RWPE1 (cell line): ENCODE data around the gene TESK2.

Experiments
- CTCF ChIA-PET: fragments of 350-600 bp; sonication (Branson Sonifier 250); formaldehyde crosslinking; extraction: SDS; loops from one replicate; lab custom pipeline; 2021; lab: Yijun Ruan, JAX
- POLR2A ChIA-PET: fragments of 400-600 bp; formaldehyde crosslinking; extraction: SDS; loops from one replicate; lab custom pipeline; 2020; ENCODE audit warnings: antibody characterized with exemption; ENCODE audit not compliant: low non-redundant PET; lab: Yijun Ruan, JAX
- DNase-seq: peaks from one replicate; pipeline ENCODE4 v3.0.0; 2012; ENCODE audit warnings: low spot score
- H3K27ac ChIP-seq: fragments of 450-650 bp; 2 replicates; pipeline ENCODE4 v1.5.1; 2017
- TF ChIP-seq, protein P1 (sequence below): fragments of 450-650 bp; conservative IDR thresholded peaks from 2 replicates; pipeline ENCODE4 v1.5.1; 2017; ENCODE audit warnings: low read depth, mild to moderate bottlenecking

TESK2 gene, protein sequence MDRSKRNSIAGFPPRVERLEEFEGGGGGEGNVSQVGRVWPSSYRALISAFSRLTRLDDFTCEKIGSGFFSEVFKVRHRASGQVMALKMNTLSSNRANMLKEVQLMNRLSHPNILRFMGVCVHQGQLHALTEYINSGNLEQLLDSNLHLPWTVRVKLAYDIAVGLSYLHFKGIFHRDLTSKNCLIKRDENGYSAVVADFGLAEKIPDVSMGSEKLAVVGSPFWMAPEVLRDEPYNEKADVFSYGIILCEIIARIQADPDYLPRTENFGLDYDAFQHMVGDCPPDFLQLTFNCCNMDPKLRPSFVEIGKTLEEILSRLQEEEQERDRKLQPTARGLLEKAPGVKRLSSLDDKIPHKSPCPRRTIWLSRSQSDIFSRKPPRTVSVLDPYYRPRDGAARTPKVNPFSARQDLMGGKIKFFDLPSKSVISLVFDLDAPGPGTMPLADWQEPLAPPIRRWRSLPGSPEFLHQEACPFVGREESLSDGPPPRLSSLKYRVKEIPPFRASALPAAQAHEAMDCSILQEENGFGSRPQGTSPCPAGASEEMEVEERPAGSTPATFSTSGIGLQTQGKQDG

DNA sequence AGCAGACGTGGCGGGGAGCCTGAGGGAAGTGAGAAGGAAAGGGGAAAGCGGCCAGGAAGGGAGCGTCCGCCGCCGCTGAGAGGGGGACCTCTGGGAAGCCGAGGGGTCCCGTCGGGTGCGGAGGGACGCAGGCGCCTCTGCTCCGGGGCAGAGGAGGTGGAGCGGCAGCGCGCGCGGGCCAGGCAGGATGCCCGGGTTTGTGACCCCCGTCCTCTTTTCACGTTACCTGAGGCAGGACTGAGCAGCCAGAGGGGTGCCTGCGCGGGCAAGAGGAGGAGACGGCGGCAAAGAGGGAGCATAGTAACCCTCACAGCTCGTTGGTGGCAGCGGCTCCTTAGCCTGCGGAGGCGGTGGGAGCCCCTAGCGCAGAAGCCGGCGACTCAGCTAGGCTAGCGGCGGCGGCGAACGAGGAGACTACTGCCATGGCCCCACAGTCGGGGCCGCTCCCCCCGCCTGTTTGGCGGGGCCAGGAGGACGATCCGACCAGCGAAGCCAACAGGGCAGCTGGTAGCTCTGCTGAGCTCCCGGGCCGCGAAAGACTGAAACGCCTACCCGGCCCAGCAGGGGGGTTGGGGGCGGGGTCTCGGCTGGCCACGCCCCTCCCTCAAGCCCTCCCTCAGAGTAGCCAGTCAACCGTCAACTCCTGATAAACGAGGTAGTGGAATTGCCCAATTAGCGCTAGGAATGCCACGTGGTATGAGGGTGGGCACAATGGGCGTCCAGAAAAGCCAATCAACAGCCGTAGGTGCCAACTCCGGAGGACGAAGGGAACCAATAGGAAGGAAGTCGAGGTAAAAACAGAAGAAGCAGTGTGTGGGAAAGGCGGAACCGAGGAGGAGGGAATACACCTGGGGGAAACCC lies at the start of gene TESK2:
TESK2 (minus strand) TSS at position 538 of the 861 bp plus-strand sequence. CDS start 33,378 bp downstream, outside the sequence.
- CTCF ChIA-PET: interaction anchor here (0.6 to 6.9 kb wide), 5 partner anchors 130 to 684 kb away, joined by 3 to 60 read pairs (median 3); partner anchors contain the start of genes DYNLT4 and HPDL
- H3K27ac ChIP-seq: peak within 1 kb of the TSS; percentile 82
- peak; percentile 99 for DNase-seq
- POLR2A ChIA-PET: interaction anchor here (0.6 to 1.2 kb wide), 3 partner anchors 30 to 188 kb away, joined by 3 to 4 read pairs (median 3); partner anchors contain the start of gene PRDX1
- TF ChIP-seq, protein P1, sequence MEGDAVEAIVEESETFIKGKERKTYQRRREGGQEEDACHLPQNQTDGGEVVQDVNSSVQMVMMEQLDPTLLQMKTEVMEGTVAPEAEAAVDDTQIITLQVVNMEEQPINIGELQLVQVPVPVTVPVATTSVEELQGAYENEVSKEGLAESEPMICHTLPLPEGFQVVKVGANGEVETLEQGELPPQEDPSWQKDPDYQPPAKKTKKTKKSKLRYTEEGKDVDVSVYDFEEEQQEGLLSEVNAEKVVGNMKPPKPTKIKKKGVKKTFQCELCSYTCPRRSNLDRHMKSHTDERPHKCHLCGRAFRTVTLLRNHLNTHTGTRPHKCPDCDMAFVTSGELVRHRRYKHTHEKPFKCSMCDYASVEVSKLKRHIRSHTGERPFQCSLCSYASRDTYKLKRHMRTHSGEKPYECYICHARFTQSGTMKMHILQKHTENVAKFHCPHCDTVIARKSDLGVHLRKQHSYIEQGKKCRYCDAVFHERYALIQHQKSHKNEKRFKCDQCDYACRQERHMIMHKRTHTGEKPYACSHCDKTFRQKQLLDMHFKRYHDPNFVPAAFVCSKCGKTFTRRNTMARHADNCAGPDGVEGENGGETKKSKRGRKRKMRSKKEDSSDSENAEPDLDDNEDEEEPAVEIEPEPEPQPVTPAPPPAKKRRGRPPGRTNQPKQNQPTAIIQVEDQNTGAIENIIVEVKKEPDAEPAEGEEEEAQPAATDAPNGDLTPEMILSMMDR: no peak

DNA sequence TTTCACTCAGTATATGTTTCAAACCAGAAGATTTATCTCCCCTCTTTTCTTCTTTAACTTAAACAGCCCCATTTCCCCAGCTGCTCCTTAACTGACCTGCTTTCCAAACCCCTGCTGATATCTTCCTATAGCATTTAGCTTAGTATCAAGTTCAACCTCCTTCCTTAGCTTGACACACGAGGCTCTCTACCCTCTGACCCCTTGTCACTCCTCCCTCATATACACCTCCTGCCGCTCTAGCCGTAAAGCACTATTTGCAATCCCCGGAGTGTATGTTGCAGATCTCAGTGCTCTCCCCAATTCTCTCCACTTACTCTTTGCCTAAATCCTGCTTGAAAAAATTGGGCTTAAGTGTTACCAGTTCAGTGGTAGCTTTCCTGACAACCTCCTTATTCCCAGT lies 45.9 kb upstream of the TESK2 start:
- TF ChIP-seq, protein P1: no peak
- ChIA-PET CTCF (interaction anchor here (1.1 kb wide), 1 partner anchor 34 kb away, joined by 3 read pairs; no protein-coding TSS in a partner anchor), POLR2A (no interaction called here)
- no peak for DNase-seq
- no peak overlapping the region for H3K27ac ChIP-seq

DNA sequence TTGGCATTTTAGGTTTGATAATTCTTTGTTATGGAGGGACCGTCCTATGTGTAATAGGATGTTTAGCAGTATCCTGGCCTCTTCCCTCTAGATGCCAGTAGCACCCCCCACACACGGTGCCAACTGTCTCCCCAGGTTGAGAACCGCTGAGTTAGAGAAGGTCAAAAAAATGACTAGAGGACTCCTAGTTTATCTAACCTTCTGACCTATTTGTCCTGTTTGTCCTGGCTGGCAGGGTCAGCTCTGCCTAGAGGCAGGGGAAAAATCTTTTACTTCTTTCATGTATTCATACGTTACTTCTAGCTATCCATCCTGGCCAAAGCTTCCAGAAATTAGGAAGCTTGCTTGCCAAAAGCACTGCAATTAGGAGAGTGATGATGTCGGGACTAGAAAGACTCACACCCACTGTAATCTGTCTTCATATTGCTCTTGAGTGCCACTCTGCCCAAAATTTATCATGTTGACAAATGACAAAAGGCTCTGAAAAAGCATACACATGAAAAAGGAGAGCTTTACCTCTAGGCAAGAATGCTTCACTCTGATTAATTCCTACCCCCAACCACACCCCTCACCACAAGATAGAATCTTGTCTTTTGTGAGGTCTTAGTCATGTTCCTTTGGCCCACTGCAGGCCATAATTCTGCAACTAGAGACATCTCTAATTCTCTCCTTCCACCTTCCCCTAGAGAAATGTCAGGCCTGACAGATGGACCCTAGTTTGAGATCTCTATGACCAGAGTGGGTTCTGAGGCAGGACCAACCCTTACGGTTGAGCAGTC lies 45.2 kb upstream of the TESK2 start:
- CTCF ChIA-PET: no interaction called here
- POLR2A ChIA-PET: no interaction called here
- H3K27ac ChIP-seq: no peak overlapping the region
- no peak for DNase-seq
- TF ChIP-seq, protein P1: no peak

DNA sequence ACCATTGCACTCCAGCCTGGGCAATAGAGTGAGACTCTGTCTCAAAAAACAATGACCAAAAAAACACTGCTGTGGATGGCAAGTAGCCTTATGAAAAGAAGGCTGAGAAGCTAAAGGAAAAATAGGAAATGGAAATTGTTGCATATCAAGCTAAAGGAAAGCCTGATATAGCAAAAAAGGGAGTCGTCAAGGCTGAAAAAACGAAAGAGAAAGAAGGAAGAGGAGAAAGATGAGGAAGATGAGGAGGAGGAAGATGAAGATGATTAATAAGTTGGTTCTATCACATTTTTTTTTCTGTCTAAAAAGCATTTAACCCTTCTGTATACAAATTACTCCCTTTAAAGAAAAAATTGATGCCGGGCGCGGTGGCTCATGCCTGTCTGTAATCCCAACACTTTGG lies 40.9 kb upstream of the TESK2 start:
- TF ChIP-seq, protein P1: no peak
- ChIA-PET CTCF (interaction anchor here (0.6 kb wide), 1 partner anchor 37 kb away, joined by 5 read pairs; no protein-coding TSS in a partner anchor), POLR2A (interaction anchor here (1.2 kb wide), 1 partner anchor 10 kb away, joined by 5 read pairs; the partner anchor contains the start of gene PRDX1)
- H3K27ac ChIP-seq: no peak overlapping the region
- no peak for DNase-seq

DNA sequence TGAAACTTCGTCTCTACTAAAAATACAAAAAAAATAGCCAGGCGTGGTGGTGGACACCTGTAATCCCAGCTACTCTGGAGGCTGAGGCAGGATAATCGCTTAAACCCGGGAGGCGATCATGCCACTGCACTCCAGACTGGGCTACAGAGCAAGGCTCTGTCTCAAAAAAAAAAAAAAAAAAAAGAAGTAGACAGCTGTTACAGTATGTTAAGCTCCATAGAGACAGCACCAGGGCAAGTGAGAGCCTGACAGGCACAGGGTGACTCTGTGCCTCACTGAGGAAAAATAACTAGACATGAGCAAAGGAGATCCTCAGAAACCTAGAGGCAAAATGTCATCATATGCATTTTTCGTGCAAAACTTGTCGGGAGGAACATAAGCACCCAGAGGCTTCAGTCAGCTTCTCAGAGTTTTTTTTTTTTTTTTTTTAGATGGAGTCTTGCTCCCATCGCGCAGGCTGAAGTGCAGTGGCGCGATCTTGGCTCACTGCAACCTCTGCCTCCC lies 39.7 kb upstream of the TESK2 start:
- ChIA-PET POLR2A (interaction anchor here (0.6 kb wide), 1 partner anchor 190 kb away, joined by 5 read pairs; no protein-coding TSS in a partner anchor), CTCF (interaction anchor here (0.6 kb wide), 1 partner anchor 29 kb away, joined by 3 read pairs; no protein-coding TSS in a partner anchor)
- TF ChIP-seq, protein P1: no peak
- no peak overlapping the region for H3K27ac ChIP-seq
- no peak for DNase-seq
